Mesothelial cell of epicardium (in vitro differentiated cells): ENCODE results near the gene WDR93. TPM values are rescaled to one million over a fixed set of nuclear protein-coding genes. Genes with fewer than 3 reads are reported as not detected.
A peak's percentile ranks its signal among the peaks of the same experiment; 100 is the strongest.

Experiments used
- DNase-seq, 2 experiments: peaks; one replicate each; pipeline ENCODE4 v3.0.0; 2021; ENCODE audit warnings: low spot score in 2 of 2; ENCODE audit not compliant: unreplicated experiment in 2 of 2
- H3K27ac Mint-ChIP-seq: 2 replicates; pipeline ENCODE4 v1.8.0; 2021; ENCODE audit warnings: mixed read lengths
- H3K27me3 Mint-ChIP-seq: 2 replicates; pipeline ENCODE4 v1.8.0; 2021; ENCODE audit warnings: low read depth, mixed read lengths
- H3K36me3 Mint-ChIP-seq: 2 replicates; pipeline ENCODE4 v1.8.0; 2021; ENCODE audit warnings: mixed read lengths
- H3K4me1 Mint-ChIP-seq: 2 replicates; pipeline ENCODE4 v1.8.0; 2021; ENCODE audit warnings: mixed read lengths
- H3K4me3 Mint-ChIP-seq: 2 replicates; pipeline ENCODE4 v1.8.0; 2021; ENCODE audit warnings: mild to moderate bottlenecking, moderate library complexity, mixed read lengths
- H3K9me3 Mint-ChIP-seq: 2 replicates; pipeline ENCODE4 v1.8.0; 2021; ENCODE audit warnings: mixed read lengths
- CTCF ChIP-seq: fragments of 200-600 bp; sonication (generic); IDR thresholded peaks from one replicate; pipeline ENCODE4 v1.5.0; 2021; ENCODE audit warnings: antibody characterized with exemption; ENCODE audit not compliant: unreplicated experiment
- total RNA-seq: library from RNA; stranded (reverse); gene quantifications from 3 replicates; pipeline ENCODE4 v1.2.1, GENCODE V29; 2021

Gene WDR93
- total RNA-seq, 1 donor from 2014 or later, result 0.34 TPM

GRCh38 chr15:89657686-89658200 is 32.9 kb upstream of the WDR93 start:
- H3K36me3 Mint-ChIP-seq, result no peaks in the 10 kb centered on the region
- TF ChIP-seq CTCF, result no peak

GRCh38 chr15:89659295-89659694 is 31.3 kb upstream of the WDR93 start:
- Mint-ChIP-seq H3K4me3 (no peak overlapping the region), H3K27me3 (peaks cover 10% of the 10 kb centered on the region), H3K27ac (no peak overlapping the region), H3K9me3 (no peaks in the 10 kb centered on the region), H3K36me3 (no peaks in the 10 kb centered on the region), H3K4me1 (peaks cover 17% of the 10 kb centered on the region)
- no peak for DNase-seq
- no peak for TF ChIP-seq CTCF

More at GRCh38 chr15:89657686-89658200, 32.9 kb upstream of the WDR93 start:
- Mint-ChIP-seq H3K27ac (no peak overlapping the region), H3K4me3 (no peak overlapping the region), H3K4me1 (peaks cover 24% of the 10 kb centered on the region), H3K27me3 (peaks cover 10% of the 10 kb centered on the region), H3K9me3 (no peaks in the 10 kb centered on the region)
- no peak for DNase-seq

- DNase-seq, result no peak
- Mint-ChIP-seq H3K27me3 (peaks cover 10% of the 10 kb centered on the region), H3K9me3 (no peaks in the 10 kb centered on the region), H3K4me3 (no peak overlapping the region), H3K36me3 (no peaks in the 10 kb centered on the region), H3K4me1 (peaks cover 14% of the 10 kb centered on the region), H3K27ac (no peak overlapping the region)
- TF ChIP-seq CTCF, result no peak
Observed at GRCh38 chr15:89660556-89660955, 30.1 kb upstream of the WDR93 start.

- Mint-ChIP-seq H3K27me3 (peaks cover 10% of the 10 kb centered on the region), H3K4me3 (peak overlapping the region; percentile 13), H3K4me1 (peaks cover 11% of the 10 kb centered on the region), H3K27ac (peak overlapping the region; percentile 68), H3K36me3 (no peaks in the 10 kb centered on the region), H3K9me3 (no peaks in the 10 kb centered on the region)
- no peak for DNase-seq
- no peak for TF ChIP-seq CTCF
Observed at GRCh38 chr15:89662893-89663626, 27.6 kb upstream of the WDR93 start.

GRCh38 chr15:89664441-89665350 is 25.9 kb upstream of the WDR93 start:
- DNase-seq, result no peak
- Mint-ChIP-seq H3K9me3 (no peaks in the 10 kb centered on the region), H3K36me3 (no peaks in the 10 kb centered on the region), H3K4me1 (peaks cover 11% of the 10 kb centered on the region), H3K4me3 (peak overlapping the region; percentile 53), H3K27ac (no peak overlapping the region), H3K27me3 (peaks cover 8% of the 10 kb centered on the region)
- TF ChIP-seq CTCF, result no peak
